HL-60/S4 treated with phorbol 12-myristate 13-acetate at 8.2 ng/mL for 4 days and 3 days (cell line): ENCODE data around the gene CMTR2.
"Not testable (repeated sequence)": the region's sequence is repeated elsewhere in the genome, so short reads cannot be mapped to it uniquely, and the experiment has no call there.

Source experiments
- in situ Hi-C: fragments of 300-500 bp; cut with MboI; formaldehyde crosslinking; loops from 2 replicates; pipeline ENCODE4 v1.15.0; 2022; ENCODE audit warnings: low sequenced_read_pairs

CMTR2 gene

GRCh38 chr16:71288890-71289731 lies at the start of gene CMTR2:
Gene CMTR2 (minus strand): TSS chr16:71289402. CDS start chr16:71285920, 3,482 bp downstream.
- in situ Hi-C loops = no loop called here

DNA sequence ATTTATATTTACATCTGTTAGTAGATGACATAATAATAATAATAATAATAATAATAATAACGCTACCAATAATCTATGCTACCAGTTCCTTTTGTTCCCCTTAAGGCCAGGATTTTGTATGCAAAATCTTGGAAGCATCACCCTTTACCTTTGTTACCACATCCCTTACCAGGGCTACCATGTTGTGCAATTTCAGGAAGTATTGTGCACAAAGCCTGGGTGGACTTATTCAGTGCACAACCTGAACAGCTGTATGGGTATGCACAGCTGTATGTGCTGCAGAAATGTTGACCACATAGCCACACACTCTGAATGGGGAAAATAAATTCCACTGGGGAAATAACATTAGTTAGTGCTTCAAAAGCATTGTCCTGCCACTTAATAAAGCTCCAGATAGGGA lies 49.4 kb upstream of the CMTR2 start:
- in situ Hi-C loops = no loop called here

- in situ Hi-C loops = no loop called here
Measured at GRCh38 chr16:71338193-71338592, 49.0 kb upstream of the CMTR2 start.

- in situ Hi-C loops = no loop called here
Measured at GRCh38 chr16:71337631-71338030, 48.4 kb upstream of the CMTR2 start.

- in situ Hi-C loops = no loop called here
Measured at GRCh38 chr16:71328151-71328550, 38.9 kb upstream of the CMTR2 start.

- in situ Hi-C loops = no loop called here
Measured at GRCh38 chr16:71327720-71328119, 38.5 kb upstream of the CMTR2 start.

DNA sequence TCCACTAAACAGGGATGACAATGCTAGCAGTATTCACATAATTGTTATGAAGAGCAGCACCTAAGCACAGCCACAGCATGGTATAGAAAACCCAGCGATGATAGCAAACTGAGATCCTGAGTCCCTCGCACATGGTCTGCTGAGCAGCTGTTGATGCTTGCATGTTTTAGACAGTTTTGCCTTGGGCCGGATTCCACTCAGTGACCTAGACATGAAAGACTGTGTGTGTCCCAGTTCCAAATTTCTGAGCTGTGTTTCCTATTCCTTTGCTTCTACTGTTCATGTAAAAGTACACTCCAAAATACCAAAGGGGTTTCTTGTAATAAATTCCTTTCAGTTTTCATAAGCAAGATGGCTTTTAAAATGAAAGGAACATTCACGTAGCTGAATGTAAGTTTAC lies 30.8 kb upstream of the CMTR2 start:
- in situ Hi-C loops = no loop called here

DNA sequence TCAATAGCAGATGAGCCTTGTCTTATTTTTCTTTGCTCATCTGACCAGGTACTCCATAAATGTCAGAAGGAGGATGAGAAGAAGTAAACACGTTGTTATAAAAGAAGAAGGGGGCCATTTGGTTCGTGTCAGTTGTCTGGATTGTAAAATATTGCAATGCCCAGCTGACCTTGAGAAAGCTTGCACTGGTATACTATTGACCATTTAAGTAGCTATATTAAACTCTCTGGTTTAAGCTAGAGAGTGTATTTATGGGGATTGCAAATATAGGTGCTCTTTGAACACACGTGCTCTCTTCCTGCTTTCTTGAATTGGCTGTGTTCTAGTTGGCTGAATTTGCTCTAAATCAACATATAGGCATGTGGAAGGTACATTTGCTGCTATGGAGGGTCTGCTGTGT lies 26.1 kb upstream of the CMTR2 start:
- in situ Hi-C loops = no loop called here

GRCh38 chr16:71313591-71313990 lies 24.4 kb upstream of the CMTR2 start:
- in situ Hi-C loops = not testable (repeated sequence)

- in situ Hi-C loops = no loop called here
Measured at GRCh38 chr16:71311553-71312158, 22.5 kb upstream of the CMTR2 start.

DNA sequence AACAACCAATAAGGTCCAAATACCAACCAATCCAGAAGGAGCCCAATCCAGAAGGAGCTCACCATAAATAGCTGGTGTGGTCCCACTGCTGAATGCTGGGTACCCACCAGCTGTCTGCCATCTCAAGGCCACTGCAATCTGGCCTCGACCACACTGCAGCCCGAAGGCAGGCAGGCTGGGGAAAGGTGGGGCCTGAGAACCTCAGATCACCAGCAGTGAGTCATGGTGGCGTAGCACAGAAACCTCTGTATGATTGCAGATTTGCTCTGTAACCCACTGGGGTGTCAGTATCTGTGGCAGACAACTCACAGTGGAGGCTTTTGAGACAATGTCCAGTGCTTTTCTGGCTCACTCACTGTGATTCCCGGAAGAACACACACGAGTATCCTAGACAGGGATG lies 14.7 kb upstream of the CMTR2 start:
- in situ Hi-C loops = no loop called here

DNA sequence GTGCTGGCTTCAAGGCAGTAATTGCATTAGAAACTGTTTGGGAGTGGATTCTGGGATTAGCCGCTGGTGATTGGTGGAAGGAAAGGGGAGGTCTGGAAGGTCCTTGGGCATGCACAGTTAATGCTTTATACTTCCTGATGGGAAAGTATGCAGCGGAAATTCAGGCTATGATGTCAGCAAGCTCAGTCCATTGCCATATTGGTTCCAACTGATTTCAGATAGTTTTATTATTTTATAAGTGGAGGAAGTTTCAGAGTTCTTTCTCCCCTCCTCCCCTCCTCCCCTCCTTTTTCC lies 8.1 kb upstream of the CMTR2 start:
- in situ Hi-C loops = no loop called here

GRCh38 chr16:71296584-71297340 lies 7.6 kb upstream of the CMTR2 start:
- in situ Hi-C loops = no loop called here

DNA sequence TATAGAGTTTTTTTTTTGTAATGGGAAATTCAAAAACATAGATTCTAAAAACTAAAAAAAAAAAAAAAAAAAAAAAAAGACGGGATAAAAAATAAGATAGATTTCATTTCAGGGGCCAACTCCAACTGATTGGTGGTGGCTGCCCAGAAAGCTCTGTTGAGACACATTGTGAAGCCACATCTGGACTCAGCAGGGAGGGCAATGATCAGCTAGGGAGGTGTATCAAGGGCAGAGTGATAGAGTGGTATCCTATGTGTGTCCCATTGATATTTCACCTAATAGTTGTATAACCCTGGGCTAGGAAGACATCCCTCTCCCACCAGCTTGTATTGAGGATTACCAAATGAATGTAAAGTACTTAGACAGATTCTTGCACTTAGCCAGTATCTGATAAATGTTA lies 6.7 kb upstream of the CMTR2 start:
- in situ Hi-C loops = no loop called here

DNA sequence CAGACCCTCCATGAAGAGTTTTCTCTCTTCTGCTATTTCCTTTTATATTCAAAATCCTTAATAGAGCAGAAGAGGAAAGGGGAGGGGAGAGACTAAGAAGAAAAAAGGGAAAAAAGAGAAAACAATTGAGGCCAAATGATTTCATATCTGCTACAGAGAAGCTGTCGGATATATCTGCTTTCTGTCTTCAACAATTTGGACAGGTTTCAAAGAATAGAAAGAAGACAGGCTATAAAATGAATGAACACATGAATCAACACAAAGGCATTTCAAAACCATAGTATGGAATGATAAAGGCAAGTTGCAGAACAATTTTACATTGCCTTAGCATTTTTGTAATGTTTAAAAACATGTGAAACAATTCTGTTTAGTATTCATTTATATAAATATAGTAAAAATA lies 4.7 kb upstream of the CMTR2 start:
- in situ Hi-C loops = no loop called here

DNA sequence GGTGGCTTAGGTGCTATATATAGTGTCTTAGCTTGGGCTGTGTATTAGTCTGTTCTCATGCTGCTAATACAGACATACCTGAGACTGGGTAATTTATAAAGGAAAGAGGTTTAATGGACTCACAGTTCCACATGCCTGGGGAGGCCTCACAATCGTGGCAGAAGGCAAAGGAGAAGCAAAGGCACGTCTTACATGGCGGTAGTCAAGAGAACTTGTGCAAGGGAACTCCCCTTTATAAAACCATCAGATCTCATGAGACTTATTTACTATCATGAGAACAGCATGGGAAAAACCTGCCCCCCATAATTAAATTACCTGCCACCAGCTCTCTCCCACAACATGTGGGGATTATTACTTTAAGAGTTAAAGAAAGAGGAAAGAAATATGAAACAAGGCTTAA lies 2.9 kb upstream of the CMTR2 start:
- in situ Hi-C loops = not testable (repeated sequence)

- in situ Hi-C loops = no loop called here
Measured at GRCh38 chr16:71289732-71290062, 495 bp upstream of the CMTR2 start.

DNA sequence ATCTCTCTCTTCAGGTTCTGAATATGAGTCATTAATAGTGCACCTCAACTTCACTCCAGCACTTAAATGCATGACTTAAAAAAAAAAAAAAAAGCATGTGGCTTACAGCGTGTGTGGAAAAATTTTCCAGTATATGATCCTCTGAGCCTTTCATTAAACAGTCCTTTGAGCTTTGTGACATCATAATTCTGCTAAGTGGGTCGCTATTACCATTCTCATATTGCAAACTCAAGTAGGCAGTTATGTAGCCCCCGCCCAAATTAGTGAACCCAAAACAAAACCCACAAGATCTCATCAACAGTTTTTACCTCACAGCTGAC lies 672 bp downstream of the CMTR2 start:
- in situ Hi-C loops = no loop called here

DNA sequence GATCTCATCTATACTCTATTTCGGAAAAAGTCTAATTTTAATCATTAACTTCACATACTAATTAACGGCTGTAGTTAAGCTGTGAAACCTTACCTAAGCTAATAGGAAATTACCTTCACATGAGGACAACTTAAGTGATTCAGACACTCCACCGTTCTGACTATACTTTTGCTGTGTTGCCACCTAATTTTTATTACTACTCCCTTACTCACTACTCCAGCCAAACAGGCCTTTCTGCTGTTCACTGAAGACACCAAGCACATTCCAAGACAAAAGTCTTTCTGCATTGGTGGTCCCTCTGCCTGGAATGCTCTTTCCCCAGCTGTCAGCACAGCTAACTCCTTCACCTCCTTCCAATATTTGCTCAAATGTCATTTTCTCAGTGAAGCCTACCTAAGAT lies 1.3 kb downstream of the CMTR2 start:
- in situ Hi-C loops = no loop called here

GRCh38 chr16:71287454-71287853 lies 1.7 kb downstream of the CMTR2 start:
- in situ Hi-C loops = no loop called here

GRCh38 chr16:71283612-71284011 lies 5.6 kb downstream of the CMTR2 start:
- in situ Hi-C loops = no loop called here

- in situ Hi-C loops = no loop called here
Measured at GRCh38 chr16:71282943-71283342, 6.3 kb downstream of the CMTR2 start.
